ENCODE results near the gene BTNL8.

BTNL8 gene

GRCh38 chr5:180900178-180900577, 1.2 kb downstream of the BTNL8 start:
- TF ChIP-seq, protein P1, sequence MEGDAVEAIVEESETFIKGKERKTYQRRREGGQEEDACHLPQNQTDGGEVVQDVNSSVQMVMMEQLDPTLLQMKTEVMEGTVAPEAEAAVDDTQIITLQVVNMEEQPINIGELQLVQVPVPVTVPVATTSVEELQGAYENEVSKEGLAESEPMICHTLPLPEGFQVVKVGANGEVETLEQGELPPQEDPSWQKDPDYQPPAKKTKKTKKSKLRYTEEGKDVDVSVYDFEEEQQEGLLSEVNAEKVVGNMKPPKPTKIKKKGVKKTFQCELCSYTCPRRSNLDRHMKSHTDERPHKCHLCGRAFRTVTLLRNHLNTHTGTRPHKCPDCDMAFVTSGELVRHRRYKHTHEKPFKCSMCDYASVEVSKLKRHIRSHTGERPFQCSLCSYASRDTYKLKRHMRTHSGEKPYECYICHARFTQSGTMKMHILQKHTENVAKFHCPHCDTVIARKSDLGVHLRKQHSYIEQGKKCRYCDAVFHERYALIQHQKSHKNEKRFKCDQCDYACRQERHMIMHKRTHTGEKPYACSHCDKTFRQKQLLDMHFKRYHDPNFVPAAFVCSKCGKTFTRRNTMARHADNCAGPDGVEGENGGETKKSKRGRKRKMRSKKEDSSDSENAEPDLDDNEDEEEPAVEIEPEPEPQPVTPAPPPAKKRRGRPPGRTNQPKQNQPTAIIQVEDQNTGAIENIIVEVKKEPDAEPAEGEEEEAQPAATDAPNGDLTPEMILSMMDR (conservative IDR thresholded peaks at IDR 0.05), result no peak

DNA sequence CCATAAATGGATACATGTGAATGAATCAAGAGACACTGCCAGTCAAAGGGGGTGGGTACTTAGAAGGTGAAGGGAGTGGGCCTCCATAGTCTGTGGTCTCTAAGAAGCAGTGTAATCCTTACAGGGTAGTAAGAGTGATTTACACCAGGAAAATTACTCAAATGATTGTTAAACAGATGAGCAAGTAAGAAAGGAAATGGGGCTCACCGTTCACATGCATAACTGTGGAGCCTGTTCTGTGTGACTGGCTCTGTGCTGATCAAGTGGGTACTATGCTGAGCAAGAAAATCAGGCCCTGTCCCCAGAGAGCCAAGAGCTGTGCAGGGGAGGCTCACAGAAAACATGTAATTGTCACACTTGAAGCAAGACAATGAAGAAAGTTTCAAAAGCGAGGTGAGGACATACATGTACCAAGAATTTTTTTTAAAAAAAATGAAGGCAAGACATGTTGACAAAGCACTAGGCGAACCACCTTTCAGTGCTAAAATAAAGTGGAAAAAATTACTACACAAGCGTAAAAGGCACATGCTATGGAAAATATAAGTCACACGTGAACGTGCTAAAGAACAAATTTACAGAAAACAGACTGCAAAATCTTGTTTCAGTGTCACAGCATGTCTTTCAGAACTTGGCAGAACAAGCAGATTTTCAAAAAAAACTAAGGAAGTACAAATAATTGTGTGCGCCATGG, 2.5 kb downstream of the BTNL8 start:
- no peak overlapping the region for H3K27ac ChIP-seq
- TF ChIP-seq, protein P1 (conservative IDR thresholded peaks at IDR 0.05), result no peak

More at GRCh38 chr5:180900178-180900577, 1.2 kb downstream of the BTNL8 start:
- no peak overlapping the region for H3K27ac ChIP-seq

GRCh38 chr5:180908400-180908799, 9.4 kb downstream of the BTNL8 start:
- H3K27ac ChIP-seq, result no peak overlapping the region
- TF ChIP-seq, protein P1 (conservative IDR thresholded peaks at IDR 0.05), result no peak

DNA sequence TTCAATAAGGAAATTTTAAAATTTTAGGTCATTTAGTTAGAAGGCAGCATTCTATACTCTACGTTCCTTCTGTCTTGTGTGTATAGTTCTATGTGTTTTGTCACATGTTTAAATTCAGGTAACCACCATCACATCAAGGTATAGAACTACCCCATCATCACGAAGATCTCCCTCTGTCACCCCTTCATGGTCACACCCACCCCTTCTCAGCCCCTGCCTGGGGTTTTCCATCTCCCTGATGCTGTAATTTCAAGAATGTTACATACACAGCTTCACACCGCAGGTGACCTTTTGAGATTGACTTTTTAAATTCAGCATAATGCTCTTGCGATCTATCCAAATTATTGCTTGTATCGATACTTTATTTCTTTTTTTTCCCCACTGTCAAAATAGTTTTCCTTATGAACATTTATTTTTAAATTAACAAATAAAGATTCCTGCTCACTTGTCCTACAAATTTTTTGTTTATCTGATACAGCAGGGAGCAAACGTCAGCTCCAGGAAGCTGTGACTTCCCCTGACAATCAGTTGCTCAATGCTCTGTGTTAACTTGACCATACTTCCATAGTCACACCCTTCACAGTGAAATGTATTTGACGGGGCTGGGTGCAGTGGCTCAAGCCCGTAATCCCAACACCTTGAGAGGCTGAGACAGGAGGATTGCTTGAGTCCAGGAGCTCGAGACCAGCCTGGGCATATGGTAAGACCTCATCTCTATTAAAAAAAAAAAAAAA, 10.2 kb downstream of the BTNL8 start:
- TF ChIP-seq, protein P1 (conservative IDR thresholded peaks at IDR 0.05), result no peak
- no peak overlapping the region for H3K27ac ChIP-seq

DNA sequence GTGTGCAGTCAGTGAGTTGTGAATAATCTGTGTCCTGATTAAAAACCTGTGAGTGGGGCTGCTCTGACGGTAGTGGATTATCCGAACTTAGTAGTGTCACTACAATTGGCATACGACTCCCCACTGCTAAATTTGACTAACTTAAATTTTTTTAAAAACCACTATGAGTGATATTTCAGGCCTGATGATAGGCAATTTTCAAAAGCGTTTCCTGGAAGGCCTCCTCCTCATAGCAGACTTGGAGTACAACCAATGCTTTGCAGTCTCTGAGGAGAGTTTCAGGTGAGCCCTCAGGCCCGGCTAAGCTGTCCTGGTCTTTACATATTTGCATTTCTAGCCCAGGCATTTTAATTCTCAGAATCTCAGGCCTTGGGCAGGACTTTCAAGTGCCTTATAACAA, 10.8 kb downstream of the BTNL8 start:
- H3K27ac ChIP-seq, result no peak overlapping the region
- TF ChIP-seq, protein P1 (conservative IDR thresholded peaks at IDR 0.05), result no peak

- TF ChIP-seq, protein P1 (conservative IDR thresholded peaks at IDR 0.05), result no peak
- H3K27ac ChIP-seq, result no peak overlapping the region
Measured at GRCh38 chr5:180910182-180910581, 11.2 kb downstream of the BTNL8 start.

DNA sequence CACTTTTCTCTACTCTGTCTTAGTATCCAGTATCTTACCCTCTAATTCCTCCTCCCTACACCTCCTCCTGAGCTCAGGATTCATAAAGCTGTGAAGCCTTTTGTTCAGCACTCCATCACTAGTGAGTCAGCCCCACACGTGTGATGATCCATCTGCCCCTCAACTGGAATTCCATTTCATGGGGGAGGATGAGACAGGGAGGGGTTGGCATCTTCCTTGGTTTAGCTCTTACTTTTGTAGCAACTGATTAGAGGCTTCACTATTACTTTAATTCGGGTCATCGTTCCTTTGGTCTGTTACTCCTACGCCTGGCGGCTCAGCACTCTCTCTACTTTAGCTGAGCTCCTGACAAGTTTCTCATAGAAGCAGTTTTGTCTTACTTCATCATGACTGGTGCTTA, 11.8 kb downstream of the BTNL8 start:
- H3K27ac ChIP-seq, result no peak overlapping the region
- TF ChIP-seq, protein P1 (conservative IDR thresholded peaks at IDR 0.05), result no peak
